Amniotic stem cell (primary cell): ENCODE data around the gene AGMO.

Experiments used
- DNase-seq: peaks from one replicate; lab custom pipeline; 2025; lab: John Stamatoyannopoulos, UW

AGMO gene

GRCh38 chr7:15561835-15562234 is at the start of gene AGMO:
TSS of gene AGMO (minus strand) at chr7:15562015.
- no peak for DNase-seq

GRCh38 chr7:15610503-15610902 is 48.7 kb upstream of the AGMO start:
- DNase-seq = no peak

GRCh38 chr7:15609287-15609686 is 47.5 kb upstream of the AGMO start:
- no peak for DNase-seq

GRCh38 chr7:15607529-15608210 is 45.9 kb upstream of the AGMO start:
- DNase-seq = no peak

GRCh38 chr7:15606561-15606960 is 44.7 kb upstream of the AGMO start:
- DNase-seq = no peak

- DNase-seq = no peak
Observed at GRCh38 chr7:15604166-15604565, 42.4 kb upstream of the AGMO start.

- no peak for DNase-seq
Observed at GRCh38 chr7:15603124-15603523, 41.3 kb upstream of the AGMO start.

GRCh38 chr7:15602236-15602635 is 40.4 kb upstream of the AGMO start:
- no peak for DNase-seq

- DNase-seq = no peak
Observed at GRCh38 chr7:15601175-15601574, 39.4 kb upstream of the AGMO start.

GRCh38 chr7:15600298-15600697 is 38.5 kb upstream of the AGMO start:
- no peak for DNase-seq

GRCh38 chr7:15594461-15594860 is 32.6 kb upstream of the AGMO start:
- DNase-seq = no peak

GRCh38 chr7:15593382-15593781 is 31.6 kb upstream of the AGMO start:
- DNase-seq = no peak

GRCh38 chr7:15586266-15586665 is 24.5 kb upstream of the AGMO start:
- DNase-seq = no peak

GRCh38 chr7:15584575-15584974 is 22.8 kb upstream of the AGMO start:
- no peak for DNase-seq

- DNase-seq = no peak
Observed at GRCh38 chr7:15582773-15583172, 21.0 kb upstream of the AGMO start.

- no peak for DNase-seq
Observed at GRCh38 chr7:15581352-15581951, 19.6 kb upstream of the AGMO start.

GRCh38 chr7:15580604-15581351 is 19.0 kb upstream of the AGMO start:
- DNase-seq = no peak

- DNase-seq = no peak
Observed at GRCh38 chr7:15577600-15577999, 15.8 kb upstream of the AGMO start.

GRCh38 chr7:15571301-15571878 is 9.6 kb upstream of the AGMO start:
- DNase-seq = no peak

GRCh38 chr7:15567652-15568051 is 5.8 kb upstream of the AGMO start:
- no peak for DNase-seq

- DNase-seq = no peak
Observed at GRCh38 chr7:15567036-15567435, 5.2 kb upstream of the AGMO start.

- no peak for DNase-seq
Observed at GRCh38 chr7:15566476-15566875, 4.7 kb upstream of the AGMO start.

- DNase-seq = no peak
Observed at GRCh38 chr7:15560968-15561367, 847 bp downstream of the AGMO start.
